H9 (cell line): ENCODE results near the gene KCNMB2. TPM values are rescaled to one million over a fixed set of nuclear protein-coding genes. Genes with fewer than 3 reads are reported as not detected.

Experiments
- DNase-seq: peaks from one replicate; pipeline ENCODE4 v3.0.0-alpha.2; 2017
- H2AFZ ChIP-seq: one replicate; pipeline ENCODE4 v1.6.1; 2013; ENCODE audit warnings: mild to moderate bottlenecking, low read length, control low read depth, moderate library complexity
- H2AK5ac ChIP-seq: 2 replicates; pipeline ENCODE4 v1.6.1; 2013; ENCODE audit warnings: low read length, control low read depth, mixed read lengths; ENCODE audit not compliant: insufficient read length
- H2BK120ac ChIP-seq: one replicate; pipeline ENCODE4 v1.6.1; 2013; ENCODE audit warnings: low read depth, mild to moderate bottlenecking, low read length, control low read depth, inconsistent platforms; ENCODE audit not compliant: poor library complexity, severe bottlenecking
- H2BK12ac ChIP-seq: 2 replicates; pipeline ENCODE4 v1.6.1; 2013; ENCODE audit warnings: low read length, control low read depth, mixed read lengths, low read depth; ENCODE audit not compliant: insufficient read length
- H2BK15ac ChIP-seq: 2 replicates; pipeline ENCODE4 v1.6.1; 2013; ENCODE audit warnings: low read depth, low read length, control low read depth
- H2BK20ac ChIP-seq: one replicate; pipeline ENCODE4 v1.6.1; 2013; ENCODE audit warnings: low read depth, mild to moderate bottlenecking, low read length, control low read depth, inconsistent platforms; ENCODE audit not compliant: poor library complexity, severe bottlenecking
- H2BK5ac ChIP-seq: 2 replicates; pipeline ENCODE4 v1.6.1; 2013; ENCODE audit warnings: low read length, control low read depth, mixed read lengths; ENCODE audit not compliant: insufficient read length
- H3K14ac ChIP-seq: 2 replicates; pipeline ENCODE4 v1.6.1; 2013; ENCODE audit warnings: low read length, control low read depth; ENCODE audit not compliant: insufficient read depth
- H3K18ac ChIP-seq: 2 replicates; pipeline ENCODE4 v1.6.1; 2013; ENCODE audit warnings: low read depth, mild to moderate bottlenecking, mixed read lengths, low read length, control low read depth; ENCODE audit not compliant: insufficient read length
- H3K23ac ChIP-seq: 2 replicates; pipeline ENCODE4 v1.6.1; 2013; ENCODE audit warnings: low read length, control low read depth, mixed read lengths, low read depth; ENCODE audit not compliant: insufficient read length
- H3K23me2 ChIP-seq: 2 replicates; pipeline ENCODE4 v1.6.1; 2013; ENCODE audit warnings: low read depth, mild to moderate bottlenecking, mixed read lengths, low read length, control low read depth; ENCODE audit not compliant: insufficient read length, poor library complexity, severe bottlenecking
- H3K27ac ChIP-seq: 2 replicates; pipeline ENCODE4 v1.5.1; 2013; ENCODE audit warnings: low read length, control low read depth, mixed read lengths, low read depth; ENCODE audit not compliant: insufficient read length
- H3K27me3 ChIP-seq: 2 replicates; pipeline ENCODE4 v1.6.1; 2013; ENCODE audit warnings: low read length, control low read depth, inconsistent platforms; ENCODE audit not compliant: insufficient read depth
- H3K4ac ChIP-seq: 2 replicates; pipeline ENCODE4 v1.6.1; 2013; ENCODE audit warnings: low read depth, mild to moderate bottlenecking, control low read depth, inconsistent platforms, low read length, moderate library complexity
- H3K4me1 ChIP-seq: 2 replicates; pipeline ENCODE4 v1.6.1; 2013; ENCODE audit warnings: low read length, control low read depth, inconsistent platforms; ENCODE audit not compliant: insufficient read depth
- H3K4me2 ChIP-seq: 2 replicates; pipeline ENCODE4 v1.6.1; 2013; ENCODE audit warnings: low read length, control low read depth, mixed read lengths; ENCODE audit not compliant: insufficient read length, insufficient read depth
- H3K56ac ChIP-seq: 2 replicates; pipeline ENCODE4 v1.6.1; 2013; ENCODE audit warnings: low read depth, mild to moderate bottlenecking, mixed read lengths, low read length, control low read depth; ENCODE audit not compliant: insufficient read length
- H3K79me1 ChIP-seq: 2 replicates; pipeline ENCODE4 v1.6.1; 2013; ENCODE audit warnings: low read depth, mild to moderate bottlenecking, moderate library complexity, low read length, control low read depth, inconsistent platforms; ENCODE audit not compliant: insufficient read depth, poor library complexity, severe bottlenecking
- H3K79me2 ChIP-seq: 2 replicates; pipeline ENCODE4 v1.6.1; 2013; ENCODE audit warnings: low read length, control low read depth, inconsistent platforms; ENCODE audit not compliant: insufficient read depth
- H3K9ac ChIP-seq: 2 replicates; pipeline ENCODE4 v1.6.1; 2013; ENCODE audit warnings: low read length, control low read depth, mixed read lengths; ENCODE audit not compliant: insufficient read length; ENCODE audit errors: extremely low read depth
- H3K9me3 ChIP-seq: one replicate; pipeline ENCODE4 v1.6.1; 2013; ENCODE audit warnings: low read depth, low read length, inconsistent platforms; ENCODE audit not compliant: control insufficient read depth
- H3T11ph ChIP-seq: one replicate; pipeline ENCODE4 v1.6.1; 2013; ENCODE audit warnings: mild to moderate bottlenecking, low read length, control low read depth, inconsistent platforms
- H4K20me1 ChIP-seq: one replicate; pipeline ENCODE4 v1.6.1; 2013; ENCODE audit not compliant: control insufficient read depth, insufficient read length, insufficient read depth
- H4K5ac ChIP-seq: 2 replicates; pipeline ENCODE4 v1.6.1; 2013; ENCODE audit warnings: low read depth, mild to moderate bottlenecking, mixed read lengths, low read length, control low read depth; ENCODE audit not compliant: insufficient read length
- H4K8ac ChIP-seq: replicated peaks from 2 replicates; pipeline ENCODE4 v1.6.1; 2013; ENCODE audit warnings: low read length, control low read depth, mixed read lengths, low read depth; ENCODE audit not compliant: insufficient read length
- H4K91ac ChIP-seq: 2 replicates; pipeline ENCODE4 v1.6.1; 2013; ENCODE audit warnings: low read depth, mild to moderate bottlenecking, moderate library complexity, mixed read lengths, low read length, control low read depth; ENCODE audit not compliant: insufficient read length
- H3K27ac Mint-ChIP-seq, 3 experiments: 2 replicates in 2 of 3; 3 replicates in 1 of 3; pipeline ENCODE4 v1.8.0; 2020 to 2021; ENCODE audit warnings: mixed read lengths in 3 of 3, mild to moderate bottlenecking in 1 of 3, moderate library complexity in 1 of 3
- H3K27me3 Mint-ChIP-seq: 2 replicates; pipeline ENCODE4 v1.8.0; 2021; ENCODE audit warnings: low read depth, mild to moderate bottlenecking, moderate library complexity, mixed read lengths
- H3K36me3 Mint-ChIP-seq, 3 experiments: 2 replicates in 2 of 3; 3 replicates in 1 of 3; pipeline ENCODE4 v1.8.0; 2020 to 2021; ENCODE audit warnings: low read depth in 3 of 3, mixed read lengths in 3 of 3; ENCODE audit not compliant: insufficient read depth in 1 of 3
- H3K4me1 Mint-ChIP-seq, 2 experiments: 2 replicates each; pipeline ENCODE4 v1.8.0; 2020; ENCODE audit warnings: mixed read lengths in 2 of 2
- H3K4me3 Mint-ChIP-seq, 2 experiments: 2 replicates in 1 of 2; 3 replicates in 1 of 2; pipeline ENCODE4 v1.8.0; 2020 to 2021; ENCODE audit warnings: mild to moderate bottlenecking in 2 of 2, mixed read lengths in 2 of 2, moderate library complexity in 1 of 2
- H3K9me3 Mint-ChIP-seq, 2 experiments: 2 replicates in 1 of 2; 3 replicates in 1 of 2; pipeline ENCODE4 v1.8.0; 2020; ENCODE audit warnings: mild to moderate bottlenecking in 2 of 2, mixed read lengths in 2 of 2, moderate library complexity in 1 of 2
- CTCF ChIP-seq: fragments of 200-600 bp; sonication (generic); conservative IDR thresholded peaks from 3 replicates; pipeline ENCODE4 v1.8.0; 2021; ENCODE audit warnings: antibody characterized with exemption, mild to moderate bottlenecking
- WGBS: extraction: QIAGEN DNeasy Blood & Tissue Kit; methylation state at CpG from one replicate; pipeline ENCODE4 v1.1.7; 2013; ENCODE audit warnings: missing lambda C conversion rate, low lambda C conversion rate, mixed read lengths; ENCODE audit not compliant: insufficient read length; ENCODE audit errors: extremely low coverage; 5-methylcytosine and 5-hydroxymethylcytosine counted together
- total RNA-seq: library from RNA; stranded (reverse); gene quantifications from 2 replicates; pipeline ENCODE4 v1.2.1, GENCODE V29; 2021

KCNMB2 gene
- total RNA-seq, 1 experiment from 2014 or later, result not detected

- H3K4me1 ChIP-seq, result no peaks in the 10 kb centered on the region
- H4K91ac ChIP-seq, result no peak overlapping the region
- H2BK5ac ChIP-seq, result no peak overlapping the region
- H3K18ac ChIP-seq, result no peak overlapping the region
- H3K23me2 ChIP-seq, result no peaks in the 10 kb centered on the region
- no peaks in the 10 kb centered on the region for H3K79me1 ChIP-seq
- no peak overlapping the region for H3K56ac ChIP-seq
- H3T11ph ChIP-seq, result no peak overlapping the region
- H2BK20ac ChIP-seq, result no peak overlapping the region
- H3K36me3 Mint-ChIP-seq, result no peaks in the 10 kb centered on the region
- no peak for DNase-seq
- H2BK120ac ChIP-seq, result no peak overlapping the region
- H3K23ac ChIP-seq, result no peak overlapping the region
- no peak overlapping the region for H3K27ac ChIP-seq
- no peak overlapping the region for H4K5ac ChIP-seq
- H3K4me2 ChIP-seq, result no peak overlapping the region
- H3K9me3 ChIP-seq, result no peaks in the 10 kb centered on the region
- H3K9me3 Mint-ChIP-seq, result no peaks in the 10 kb centered on the region; a peak in 1 of 5 replicates
- no peaks in the 10 kb centered on the region for H4K20me1 ChIP-seq
- no peak overlapping the region for H2AFZ ChIP-seq
- no peak overlapping the region for H3K14ac ChIP-seq
- no peak overlapping the region for H3K9ac ChIP-seq
- no peak overlapping the region for H3K4ac ChIP-seq
- H4K8ac ChIP-seq, result no peak overlapping the region
- no peak overlapping the region for H2BK12ac ChIP-seq
- WGBS, result no CpG with 5 or more reads among the region's 4 CpGs
- H3K27me3 Mint-ChIP-seq, result no peaks in the 10 kb centered on the region
- no peak overlapping the region for H2AK5ac ChIP-seq
- no peak overlapping the region for H3K4me3 Mint-ChIP-seq
- H3K79me2 ChIP-seq, result no peaks in the 10 kb centered on the region
- no peaks in the 10 kb centered on the region for H3K27me3 ChIP-seq
- no peak for TF ChIP-seq CTCF
- no peak overlapping the region for H3K27ac Mint-ChIP-seq
- peaks cover 4 to 5% of the 10 kb centered on the region in 2 experiments; a peak in 1 of 4 replicates for H3K4me1 Mint-ChIP-seq
- H2BK15ac ChIP-seq, result no peak overlapping the region
These were observed 129.5 kb downstream of the KCNMB2 start for GRCh38 chr3:178665747-178666146.
